Uterus (tissue), 4 donors: ENCODE data around the gene PPP1R9A. TPM values are rescaled to one million over a fixed set of nuclear protein-coding genes. Genes with fewer than 3 reads are reported as not detected.

Experiments used
- DNase-seq, 2 donors: peaks; one replicate each; pipeline ENCODE4 v3.0.0-alpha.2; 2019 to 2020
- H3K27ac ChIP-seq, 2 donors: fragments of 200-600 bp; sonication (generic); 1 replicate in 1 of 2; 2 replicates in 1 of 2; pipeline ENCODE4 v1.5.1; 2016 to 2018
- H3K27me3 ChIP-seq, 2 donors: fragments of 200-600 bp; sonication (generic); one replicate each; pipeline ENCODE4 v1.5.1; 2018 to 2019; ENCODE audit warnings: control low read depth in 1 of 2
- H3K36me3 ChIP-seq, 2 donors: fragments of 200-600 bp; sonication (generic); one replicate each; pipeline ENCODE4 v1.5.1; 2019; ENCODE audit warnings: control low read depth in 1 of 2
- H3K4me1 ChIP-seq, 2 donors: fragments of 200-600 bp; sonication (generic); one replicate each; pipeline ENCODE4 v1.5.1; 2018 to 2019; ENCODE audit warnings: control low read depth in 1 of 2
- H3K4me3 ChIP-seq, 2 donors: fragments of 200-600 bp; sonication (generic); 1 replicate in 1 of 2; 2 replicates in 1 of 2; pipeline ENCODE4 v1.5.1; 2018 to 2019; ENCODE audit warnings: mild to moderate bottlenecking in 1 of 2
- H3K9me3 ChIP-seq, 2 donors: fragments of 200-600 bp; sonication (generic); one replicate each; pipeline ENCODE4 v1.5.1; 2019; ENCODE audit warnings: control low read depth in 1 of 2
- CTCF ChIP-seq, 4 experiments: fragments of 200-600 bp in 2 of 4; fragments of 450-650 bp in 2 of 4; sonication (generic) in 2 of 4; IDR thresholded peaks; one replicate each; pipeline ENCODE4 v1.5.1; 2016 to 2019; ENCODE audit warnings: antibody characterized with exemption in 4 of 4, mild to moderate bottlenecking in 2 of 4, moderate library complexity in 1 of 4
- POLR2A ChIP-seq, 2 donors: fragments of 450-650 bp; IDR thresholded peaks; one replicate each; pipeline ENCODE4 v1.6.1; 2016; ENCODE audit warnings: antibody characterized with exemption in 2 of 2, mild to moderate bottlenecking in 1 of 2, moderate library complexity in 1 of 2
- intact Hi-C: fragments of 100-400 bp; cut with DNase I; formaldehyde crosslinking; loops from one replicate; pipeline ENCODE4 v1.15.1; 2023; ENCODE audit warnings: low total_unique reads
- total RNA-seq, 4 donors: library from RNA; depleted of rRNA in 3 of 4; stranded (reverse); fragments of >200 nt in 3 of 4; gene quantifications; one replicate each; pipeline versions ENCODE4 v1.1.0 to v1.2.4, GENCODE V29; 2014 to 2023
- donor health status: DM: yes; HTN: yes; CAD: no.

PPP1R9A gene
- total RNA-seq, 4 donors from 2014 or later: 5.3 to 39.6 (median 15.0) TPM

GRCh38 chr7:94928168-94928707, 20.8 kb downstream of the PPP1R9A start:
- intact Hi-C loops: no loop called here
- no peaks in the 10 kb centered on the region for H3K36me3 ChIP-seq

GRCh38 chr7:94933256-94933990, 26.0 kb downstream of the PPP1R9A start:
- TF ChIP-seq CTCF (IDR thresholded peaks at IDR 0.05) (no peak), POLR2A (IDR thresholded peaks at IDR 0.05) (no peak)

More at GRCh38 chr7:94928168-94928707, 20.8 kb downstream of the PPP1R9A start:
- TF ChIP-seq CTCF (IDR thresholded peaks at IDR 0.05) (no peak), POLR2A (IDR thresholded peaks at IDR 0.05) (no peak)
- no peak for DNase-seq
- H3K27me3 ChIP-seq: no peaks in the 10 kb centered on the region
- no peak overlapping the region for H3K4me3 ChIP-seq
- no peaks in the 10 kb centered on the region for H3K4me1 ChIP-seq
- H3K9me3 ChIP-seq: no peaks in the 10 kb centered on the region
- no peak overlapping the region for H3K27ac ChIP-seq

GRCh38 chr7:94939395-94939794, 32.0 kb downstream of the PPP1R9A start:
- H3K36me3 ChIP-seq: no peaks in the 10 kb centered on the region
- H3K27me3 ChIP-seq: no peaks in the 10 kb centered on the region
- H3K4me1 ChIP-seq: no peaks in the 10 kb centered on the region
- TF ChIP-seq POLR2A (IDR thresholded peaks at IDR 0.05) (no peak), CTCF (IDR thresholded peaks at IDR 0.05) (no peak)
- no peak for DNase-seq
- no peak overlapping the region for H3K27ac ChIP-seq
- intact Hi-C loops: no loop called here
- H3K9me3 ChIP-seq: no peaks in the 10 kb centered on the region
- no peak overlapping the region for H3K4me3 ChIP-seq

More at GRCh38 chr7:94933256-94933990, 26.0 kb downstream of the PPP1R9A start:
- DNase-seq: no peak
- Histone ChIP-seq H3K4me3 (no peak overlapping the region), H3K9me3 (no peaks in the 10 kb centered on the region), H3K27ac (no peak overlapping the region), H3K27me3 (no peaks in the 10 kb centered on the region), H3K36me3 (no peaks in the 10 kb centered on the region), H3K4me1 (no peaks in the 10 kb centered on the region)
- intact Hi-C loops: no loop called here

GRCh38 chr7:94940241-94940640, 32.8 kb downstream of the PPP1R9A start:
- TF ChIP-seq POLR2A (IDR thresholded peaks at IDR 0.05) (no peak), CTCF (IDR thresholded peaks at IDR 0.05) (no peak)
- Histone ChIP-seq H3K9me3 (no peaks in the 10 kb centered on the region), H3K4me1 (no peaks in the 10 kb centered on the region), H3K36me3 (no peaks in the 10 kb centered on the region), H3K27ac (no peak overlapping the region), H3K4me3 (no peak overlapping the region), H3K27me3 (no peaks in the 10 kb centered on the region)
- intact Hi-C loops: no loop called here
- no peak for DNase-seq

GRCh38 chr7:94941844-94942632, 34.6 kb downstream of the PPP1R9A start:
- no peak for TF ChIP-seq CTCF (IDR thresholded peaks at IDR 0.05)
- TF ChIP-seq POLR2A (IDR thresholded peaks at IDR 0.05): no peak
- no peaks in the 10 kb centered on the region for H3K4me1 ChIP-seq
- H3K9me3 ChIP-seq: no peaks in the 10 kb centered on the region
- H3K4me3 ChIP-seq: no peak overlapping the region
- DNase-seq: no peak
- intact Hi-C loops: no loop called here
- H3K27ac ChIP-seq: no peak overlapping the region
- H3K36me3 ChIP-seq: no peaks in the 10 kb centered on the region
- no peaks in the 10 kb centered on the region for H3K27me3 ChIP-seq
